Measurements from ENCODE around the gene WLS. TPM values are rescaled to one million over a fixed set of nuclear protein-coding genes. Genes with fewer than 3 reads are reported as not detected.

The WLS gene
- total RNA-seq, 1 donor from 2014 or later: 99.6 TPM

DNA sequence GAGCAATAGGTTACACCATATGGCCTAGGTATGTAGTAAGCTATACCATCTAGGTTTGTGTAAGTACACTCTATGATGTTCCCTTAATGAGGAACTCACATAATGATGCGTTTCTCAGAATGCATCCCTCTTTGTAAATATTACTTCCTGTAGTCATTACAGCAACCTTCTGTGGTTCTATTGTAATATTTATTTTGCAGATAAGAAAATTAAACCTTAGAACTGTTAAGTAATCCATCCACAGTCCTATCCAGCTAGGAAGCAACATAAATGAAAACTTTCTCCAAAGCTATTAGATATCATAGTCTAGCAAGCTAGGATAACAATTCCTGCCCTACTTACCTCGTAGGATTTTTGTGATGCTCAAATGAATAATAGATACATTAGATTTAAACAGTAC lies 88.7 kb downstream of the WLS start:
- H3K27ac Mint-ChIP-seq (ENCODE audit: unreplicated experiment): no peak overlapping the region
- TF ChIP-seq, protein P1, sequence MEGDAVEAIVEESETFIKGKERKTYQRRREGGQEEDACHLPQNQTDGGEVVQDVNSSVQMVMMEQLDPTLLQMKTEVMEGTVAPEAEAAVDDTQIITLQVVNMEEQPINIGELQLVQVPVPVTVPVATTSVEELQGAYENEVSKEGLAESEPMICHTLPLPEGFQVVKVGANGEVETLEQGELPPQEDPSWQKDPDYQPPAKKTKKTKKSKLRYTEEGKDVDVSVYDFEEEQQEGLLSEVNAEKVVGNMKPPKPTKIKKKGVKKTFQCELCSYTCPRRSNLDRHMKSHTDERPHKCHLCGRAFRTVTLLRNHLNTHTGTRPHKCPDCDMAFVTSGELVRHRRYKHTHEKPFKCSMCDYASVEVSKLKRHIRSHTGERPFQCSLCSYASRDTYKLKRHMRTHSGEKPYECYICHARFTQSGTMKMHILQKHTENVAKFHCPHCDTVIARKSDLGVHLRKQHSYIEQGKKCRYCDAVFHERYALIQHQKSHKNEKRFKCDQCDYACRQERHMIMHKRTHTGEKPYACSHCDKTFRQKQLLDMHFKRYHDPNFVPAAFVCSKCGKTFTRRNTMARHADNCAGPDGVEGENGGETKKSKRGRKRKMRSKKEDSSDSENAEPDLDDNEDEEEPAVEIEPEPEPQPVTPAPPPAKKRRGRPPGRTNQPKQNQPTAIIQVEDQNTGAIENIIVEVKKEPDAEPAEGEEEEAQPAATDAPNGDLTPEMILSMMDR (IDR thresholded peaks at IDR 0.05; ENCODE audit: unreplicated experiment): no peak
- H3K36me3 Mint-ChIP-seq (ENCODE audit: low read depth, unreplicated experiment): peaks cover 7% of the 10 kb centered on the region
- peaks cover 2% of the 10 kb centered on the region for H3K27me3 Mint-ChIP-seq (ENCODE audit: unreplicated experiment)
- no peaks in the 10 kb centered on the region for H3K9me3 Mint-ChIP-seq (ENCODE audit: unreplicated experiment)
- H3K4me1 Mint-ChIP-seq (ENCODE audit: unreplicated experiment): peaks cover 8% of the 10 kb centered on the region
- DNase-seq (ENCODE audit: low spot score): no peak
- H3K4me3 Mint-ChIP-seq (ENCODE audit: unreplicated experiment): no peak overlapping the region

DNA sequence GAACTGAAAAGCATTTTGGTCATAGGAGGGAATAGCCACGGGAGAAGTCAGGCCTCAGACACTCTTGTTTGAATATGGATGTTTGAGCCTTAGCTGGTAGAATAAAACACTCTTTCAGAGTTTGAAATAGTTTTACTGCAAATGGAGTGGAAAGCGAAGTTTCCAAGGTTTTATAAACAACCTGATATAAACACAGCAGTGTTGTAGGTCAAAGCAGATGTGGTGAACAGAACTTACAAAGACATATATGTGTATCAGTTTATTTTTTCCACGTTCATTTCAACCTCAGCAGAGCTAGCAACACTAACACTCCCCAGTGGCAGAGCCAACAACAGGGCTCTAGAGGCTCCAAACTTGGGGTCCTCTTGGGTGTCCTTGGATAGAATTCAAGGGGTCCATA lies 89.9 kb downstream of the WLS start:
- Mint-ChIP-seq H3K27me3 (ENCODE audit: unreplicated experiment) (peaks cover 2% of the 10 kb centered on the region), H3K4me1 (ENCODE audit: unreplicated experiment) (peaks cover 8% of the 10 kb centered on the region), H3K9me3 (ENCODE audit: unreplicated experiment) (no peaks in the 10 kb centered on the region), H3K27ac (ENCODE audit: unreplicated experiment) (no peak overlapping the region), H3K36me3 (ENCODE audit: low read depth, unreplicated experiment) (peaks cover 4% of the 10 kb centered on the region), H3K4me3 (ENCODE audit: unreplicated experiment) (no peak overlapping the region)
- DNase-seq (ENCODE audit: low spot score): no peak
- TF ChIP-seq, protein P1 (IDR thresholded peaks at IDR 0.05; ENCODE audit: unreplicated experiment): no peak

DNA sequence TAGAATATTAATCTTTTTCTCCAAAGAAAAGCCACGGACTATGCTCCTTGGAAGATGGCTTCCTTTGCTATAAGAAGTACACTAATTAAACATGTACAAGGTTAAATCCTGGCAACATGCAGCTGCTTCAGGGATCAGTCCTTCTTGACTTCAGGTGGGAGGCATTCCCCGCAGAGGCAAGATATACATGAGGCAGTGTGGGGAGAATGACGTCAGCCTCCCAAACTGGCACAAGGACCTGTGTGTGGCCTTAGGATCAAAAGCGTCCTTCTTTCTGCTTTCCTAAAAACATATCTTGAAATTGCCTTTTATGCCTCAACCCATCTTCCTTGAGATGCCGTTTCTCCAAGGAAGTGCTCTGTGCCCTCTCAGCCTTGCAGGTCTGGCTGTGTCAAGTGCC lies 90.3 kb downstream of the WLS start:
- peaks cover 8% of the 10 kb centered on the region for H3K4me1 Mint-ChIP-seq (ENCODE audit: unreplicated experiment)
- peaks cover 2% of the 10 kb centered on the region for H3K27me3 Mint-ChIP-seq (ENCODE audit: unreplicated experiment)
- no peak overlapping the region for H3K27ac Mint-ChIP-seq (ENCODE audit: unreplicated experiment)
- no peaks in the 10 kb centered on the region for H3K9me3 Mint-ChIP-seq (ENCODE audit: unreplicated experiment)
- no peak for DNase-seq (ENCODE audit: low spot score)
- TF ChIP-seq, protein P1 (IDR thresholded peaks at IDR 0.05; ENCODE audit: unreplicated experiment): no peak
- H3K36me3 Mint-ChIP-seq (ENCODE audit: low read depth, unreplicated experiment): no peaks in the 10 kb centered on the region
- no peak overlapping the region for H3K4me3 Mint-ChIP-seq (ENCODE audit: unreplicated experiment)

DNA sequence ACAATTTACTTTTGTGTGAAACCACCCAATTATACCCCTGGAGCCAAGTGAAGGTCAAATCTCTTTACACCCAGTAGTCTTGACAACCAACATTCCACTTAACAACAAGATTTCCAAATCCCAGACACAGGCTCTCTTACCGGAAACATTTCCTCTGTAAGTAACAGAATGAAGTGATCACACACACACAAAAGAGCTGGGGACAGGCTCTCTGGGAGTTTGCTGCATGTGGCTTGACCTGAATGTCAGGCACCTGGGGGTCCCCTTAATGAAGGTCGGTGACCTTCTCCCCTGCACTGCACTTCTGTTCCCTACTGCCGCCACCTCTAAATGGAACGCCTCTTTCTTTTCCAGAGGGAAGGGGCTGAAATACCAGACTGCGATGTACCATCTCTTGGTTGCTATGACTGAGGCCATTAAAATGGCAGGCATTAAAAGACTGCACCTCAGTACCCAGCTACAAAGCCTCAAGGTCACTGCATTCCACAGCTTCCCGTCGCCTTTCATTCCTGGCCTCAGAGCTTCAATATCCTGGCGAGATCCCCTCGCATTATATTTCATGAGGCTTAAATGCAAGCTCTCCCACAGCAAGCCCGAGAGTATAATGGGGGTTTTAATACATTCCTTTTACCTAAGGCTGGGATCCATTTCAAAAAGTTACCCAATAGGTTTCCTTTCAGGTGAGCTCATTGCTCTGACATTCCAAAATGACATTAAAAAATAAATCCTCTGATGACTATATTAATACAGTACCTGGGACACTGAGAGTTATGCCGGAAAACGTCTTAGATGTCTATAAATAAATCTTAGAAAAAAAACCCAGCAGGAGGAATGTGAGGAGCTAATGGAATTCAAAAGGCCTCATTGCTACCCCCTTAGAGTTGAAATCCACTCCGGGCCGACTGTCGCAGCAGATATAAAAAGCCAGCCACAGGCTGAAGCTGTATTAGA lies 91.0 kb downstream of the WLS start:
- TF ChIP-seq, protein P1 (IDR thresholded peaks at IDR 0.05; ENCODE audit: unreplicated experiment): no peak
- Mint-ChIP-seq H3K9me3 (ENCODE audit: unreplicated experiment) (no peaks in the 10 kb centered on the region), H3K36me3 (ENCODE audit: low read depth, unreplicated experiment) (peaks cover 3% of the 10 kb centered on the region), H3K27me3 (ENCODE audit: unreplicated experiment) (no peaks in the 10 kb centered on the region), H3K4me1 (ENCODE audit: unreplicated experiment) (peaks cover 8% of the 10 kb centered on the region), H3K27ac (ENCODE audit: unreplicated experiment) (peak overlapping the region; percentile 81), H3K4me3 (ENCODE audit: unreplicated experiment) (no peak overlapping the region)
- no peak for DNase-seq (ENCODE audit: low spot score)

DNA sequence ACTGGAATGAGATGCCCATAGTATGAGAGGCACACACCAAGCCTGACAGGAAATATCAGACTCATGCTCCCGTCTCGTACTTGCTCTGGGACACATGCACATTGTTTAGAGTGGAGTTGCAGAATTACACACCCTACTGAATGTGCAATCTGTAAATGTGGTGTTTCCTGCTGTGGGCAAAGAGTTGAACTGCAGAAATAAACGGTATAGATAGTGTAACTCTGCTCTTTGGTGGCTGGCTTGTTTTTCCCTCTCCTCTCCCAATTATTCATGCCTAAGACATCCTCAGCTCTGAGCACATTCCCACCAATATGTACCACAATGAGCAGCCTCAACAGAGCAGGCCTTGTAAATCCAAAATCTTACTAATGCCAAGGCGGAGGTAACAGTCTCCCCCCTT lies 91.8 kb downstream of the WLS start:
- DNase-seq (ENCODE audit: low spot score): no peak
- no peaks in the 10 kb centered on the region for H3K9me3 Mint-ChIP-seq (ENCODE audit: unreplicated experiment)
- H3K4me3 Mint-ChIP-seq (ENCODE audit: unreplicated experiment): no peak overlapping the region
- peaks cover 8% of the 10 kb centered on the region for H3K4me1 Mint-ChIP-seq (ENCODE audit: unreplicated experiment)
- peak overlapping the region; percentile 2 for H3K27ac Mint-ChIP-seq (ENCODE audit: unreplicated experiment)
- H3K27me3 Mint-ChIP-seq (ENCODE audit: unreplicated experiment): peaks cover 1% of the 10 kb centered on the region
- TF ChIP-seq, protein P1 (IDR thresholded peaks at IDR 0.05; ENCODE audit: unreplicated experiment): no peak
- peaks cover 3% of the 10 kb centered on the region for H3K36me3 Mint-ChIP-seq (ENCODE audit: low read depth, unreplicated experiment)

All from endothelial cell (in vitro differentiated cells).